ENCODE data around the gene MYT1.
"Not testable (repeated sequence)": the region's sequence is repeated elsewhere in the genome, so short reads cannot be mapped to it uniquely, and the experiment has no call there.

Gene MYT1

DNA sequence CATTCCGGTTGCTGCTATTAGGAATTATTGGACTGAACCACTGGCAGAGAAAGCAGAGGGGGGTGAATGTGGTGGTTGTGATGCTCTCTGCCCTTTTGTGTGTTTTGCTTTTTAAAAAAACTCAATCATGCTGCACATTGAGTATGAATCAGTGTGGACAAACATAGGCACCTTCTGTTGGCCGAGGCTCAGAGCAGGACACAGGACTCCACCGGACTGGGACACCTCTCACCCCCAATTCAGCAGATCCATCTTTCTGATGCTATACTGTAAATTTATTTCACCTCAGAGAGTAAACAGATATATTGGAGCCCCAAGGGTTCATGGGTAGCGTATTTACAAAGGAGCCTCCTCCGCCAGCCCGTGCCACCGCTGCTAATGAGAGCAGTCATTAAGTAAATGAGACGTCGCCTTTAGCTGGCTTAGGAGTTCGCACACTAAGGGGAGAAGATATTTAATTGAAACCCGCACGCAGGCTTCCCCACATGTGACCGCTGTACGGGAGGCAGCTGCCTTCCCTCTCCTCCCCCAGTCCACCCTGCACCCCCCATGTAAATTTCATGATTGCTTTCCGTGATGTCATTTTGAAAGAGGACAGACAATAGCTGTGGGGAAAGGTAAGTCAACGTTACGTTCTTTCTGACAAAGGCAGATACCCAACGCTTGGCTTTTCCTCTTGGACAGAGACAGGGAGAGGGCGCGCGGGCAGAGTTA is at the start of gene MYT1:
MYT1 (plus strand) TSS at position 330 of the 714 bp plus-strand sequence. CDS start 34,410 bp downstream, outside the sequence.
- DNase-seq (ENCODE audit: low read depth in 1 of 2, low spot score in 1 of 2) = no peak

DNA sequence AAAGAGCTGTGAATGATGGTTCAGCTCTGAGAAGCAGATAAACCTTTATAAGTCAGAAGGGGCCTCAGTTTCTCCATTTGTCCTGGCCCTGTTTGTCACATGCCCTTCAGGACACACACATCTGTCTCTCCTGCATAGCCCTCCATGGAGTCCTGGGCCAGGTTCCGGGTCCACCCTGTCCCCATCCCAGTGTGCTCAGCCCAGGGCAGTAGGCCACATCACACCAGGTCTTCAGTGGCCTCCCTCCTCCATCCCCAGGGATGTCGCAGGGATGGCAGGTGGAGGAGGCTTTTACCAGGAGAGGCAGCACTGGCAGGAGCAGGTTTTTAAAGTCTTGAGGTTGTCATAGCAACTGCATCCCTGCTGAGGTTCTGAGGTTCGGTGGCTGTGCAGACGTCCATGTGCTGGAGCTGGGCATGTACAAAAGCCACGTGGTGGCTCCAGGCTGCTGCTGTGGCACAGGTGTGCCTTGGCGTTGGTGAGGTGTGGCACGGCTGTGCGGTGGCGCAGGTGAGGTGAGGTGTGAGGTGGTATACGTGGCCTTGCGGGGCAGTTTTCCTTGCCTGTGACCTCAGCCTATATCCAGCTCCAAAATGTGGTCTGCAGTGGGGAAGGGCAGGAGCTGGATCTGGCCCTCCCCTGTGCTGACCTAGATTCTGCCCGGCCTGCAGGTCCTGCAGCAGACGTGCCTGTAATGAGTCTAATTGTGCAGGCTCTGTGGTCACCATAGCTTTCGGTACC is 48.9 kb upstream of the MYT1 start:
- DNase-seq (ENCODE audit: low read depth in 1 of 2, low spot score in 1 of 2) = peak in 1 of 2 donors; percentile 3

DNA sequence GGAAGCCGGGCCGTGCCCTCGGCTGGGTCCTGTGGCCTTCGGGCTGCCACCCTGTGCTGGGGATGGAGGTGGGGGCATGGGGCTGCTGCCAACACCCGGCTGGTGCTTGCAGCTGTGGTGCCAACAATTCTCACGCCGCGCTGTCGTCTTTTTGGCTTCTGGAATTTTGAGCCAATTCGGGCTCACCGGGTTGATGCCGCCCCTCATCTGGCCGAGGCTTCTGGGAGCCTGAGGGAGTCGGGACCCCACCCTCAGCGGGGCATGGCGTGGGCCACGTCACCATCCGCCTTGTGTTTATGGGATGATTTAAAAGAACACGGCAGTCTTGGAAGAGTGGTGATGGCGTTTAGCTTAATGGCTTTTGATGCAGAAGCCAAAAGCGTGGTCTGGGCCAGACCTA is 48.2 kb upstream of the MYT1 start:
- DNase-seq (ENCODE audit: low read depth in 1 of 2, low spot score in 1 of 2) = peak in 1 of 2 donors; percentile 2

DNA sequence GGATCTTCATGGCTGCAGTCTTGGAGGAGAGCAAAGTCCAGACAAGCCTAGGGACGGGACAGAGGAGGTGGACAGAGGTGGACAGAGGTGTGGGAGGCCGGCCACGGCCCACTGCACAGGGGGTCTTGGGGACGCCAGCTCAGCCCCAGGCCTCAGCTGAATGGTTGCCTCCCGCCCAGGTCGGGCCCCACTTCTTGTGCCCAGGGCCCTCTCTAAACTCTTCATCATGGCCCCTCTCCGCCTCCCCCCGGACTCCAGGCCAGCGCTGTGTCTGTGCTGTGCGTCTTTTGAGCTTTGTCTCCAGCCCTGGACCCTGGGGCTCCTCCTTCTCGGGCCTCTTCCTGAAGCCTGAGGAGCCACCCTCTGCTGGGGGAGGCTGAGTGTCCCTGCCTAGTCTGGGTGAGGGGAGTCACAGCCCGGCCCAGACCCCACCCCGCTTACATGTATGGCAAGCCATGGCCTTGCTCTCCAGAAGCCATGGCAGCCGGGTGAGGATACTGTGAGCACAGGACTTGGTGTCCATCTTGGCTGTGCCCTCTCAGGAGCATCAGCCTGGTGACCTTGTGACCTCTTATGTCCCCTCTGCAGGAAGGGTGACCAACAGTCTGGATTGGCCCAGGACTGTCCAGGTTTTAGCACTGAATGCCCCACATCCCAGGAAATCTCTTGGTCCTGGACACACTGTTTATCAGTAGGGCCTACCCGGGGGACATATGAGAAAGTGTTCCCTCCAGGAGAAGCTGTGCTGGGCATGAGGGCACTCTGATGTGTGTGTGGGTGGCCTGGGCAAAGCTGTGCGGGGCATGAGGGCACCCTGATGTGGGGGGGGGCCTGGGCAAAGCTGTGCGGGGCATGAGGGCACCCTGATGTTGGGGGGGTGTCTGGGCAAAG is 47.5 kb upstream of the MYT1 start:
- DNase-seq (ENCODE audit: low read depth in 1 of 2, low spot score in 1 of 2) = peak in 1 of 2 donors; percentile 3

DNA sequence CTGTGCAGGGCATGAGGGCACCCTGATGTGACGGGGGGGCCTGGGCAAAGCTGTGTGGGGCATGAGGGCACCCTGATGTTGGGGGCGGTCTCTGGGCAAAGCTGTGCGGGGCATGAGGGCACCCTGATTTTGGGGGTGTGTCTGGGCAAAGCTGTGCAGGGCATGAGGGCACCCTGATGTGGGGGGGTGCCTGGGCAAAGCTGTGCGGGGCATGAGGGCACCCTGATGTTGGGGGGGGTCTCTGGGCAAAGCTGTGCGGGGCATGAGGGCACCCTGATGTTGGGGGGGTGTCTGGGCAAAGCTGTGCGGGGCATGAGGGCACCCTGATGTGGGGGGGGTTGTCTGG is 46.8 kb upstream of the MYT1 start:
- not testable (repeated sequence) for DNase-seq (ENCODE audit: low read depth in 1 of 2, low spot score in 1 of 2)

DNA sequence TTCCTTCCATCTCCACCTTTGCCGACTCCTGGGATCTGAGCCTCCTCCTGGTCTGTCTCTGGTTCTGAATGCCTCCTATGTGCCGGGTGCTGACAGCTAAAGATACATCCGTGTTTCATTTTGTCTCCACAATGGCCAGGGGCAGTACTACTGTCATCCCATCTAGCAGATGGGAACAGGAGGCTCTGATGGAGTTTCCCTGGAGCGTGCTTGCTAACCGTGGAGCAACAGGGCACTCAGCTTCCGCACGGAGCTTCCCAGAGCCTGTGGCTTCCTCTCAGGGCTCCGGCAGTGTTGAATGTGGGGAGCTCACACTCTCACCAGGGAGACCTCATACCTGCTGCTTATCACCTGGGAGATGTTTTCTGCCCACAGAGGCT is 45.0 kb upstream of the MYT1 start:
- no peak for DNase-seq (ENCODE audit: low read depth in 1 of 2, low spot score in 1 of 2)

DNA sequence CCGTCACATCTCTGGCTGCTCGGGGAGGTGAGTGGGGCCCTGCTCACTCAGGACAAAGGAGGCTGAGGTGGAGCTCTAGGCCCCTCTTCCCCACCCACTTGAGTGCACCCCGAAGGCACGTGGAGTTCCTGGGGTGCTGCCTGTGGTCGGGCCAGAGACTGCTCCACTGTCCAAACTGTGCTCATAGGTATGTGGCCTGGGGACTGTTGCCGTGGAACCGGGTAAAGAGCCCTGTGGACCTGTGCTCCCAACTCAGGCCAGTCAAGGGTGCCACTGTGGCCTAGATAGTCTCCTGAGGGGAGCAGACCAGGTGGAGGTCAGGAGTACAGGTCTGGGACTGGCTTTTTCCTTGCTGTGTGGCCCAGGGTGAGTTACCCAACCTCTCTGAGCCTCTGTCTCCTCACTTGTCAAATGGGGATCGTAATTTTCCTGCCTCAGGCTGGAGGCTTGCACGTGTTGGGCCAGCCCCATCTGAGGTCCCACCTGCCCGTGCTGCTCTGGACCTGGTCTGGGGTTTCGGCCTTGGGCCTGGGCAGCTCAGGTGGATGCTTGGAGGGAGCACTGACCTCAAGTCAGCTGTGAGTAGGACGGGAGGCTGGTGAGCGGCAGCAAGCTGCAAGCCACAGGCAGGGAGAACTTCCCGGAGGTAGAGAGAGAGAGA is 44.4 kb upstream of the MYT1 start:
- peak in 1 of 2 donors; percentile 3 for DNase-seq (ENCODE audit: low read depth in 1 of 2, low spot score in 1 of 2)

DNA sequence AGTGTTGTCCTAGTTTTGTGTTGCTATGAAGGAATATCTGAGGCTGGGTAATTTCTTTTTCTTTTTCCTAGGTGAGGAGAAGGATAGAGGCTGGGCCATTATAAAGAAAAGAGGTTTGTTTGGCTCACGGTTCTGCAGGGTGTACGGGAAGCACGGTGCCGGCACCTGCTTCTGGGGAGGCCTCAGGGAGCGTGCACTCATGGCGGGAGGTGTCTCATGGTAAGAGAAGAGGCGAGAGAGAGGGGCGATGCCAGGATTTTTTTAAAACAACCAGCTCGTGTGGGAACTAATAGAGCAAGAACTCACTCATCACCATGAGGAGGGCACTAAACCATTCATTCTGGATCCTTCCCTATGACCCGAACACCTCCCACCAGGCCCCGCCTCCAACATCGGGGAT is 42.7 kb upstream of the MYT1 start:
- no peak for DNase-seq (ENCODE audit: low read depth in 1 of 2, low spot score in 1 of 2)

DNA sequence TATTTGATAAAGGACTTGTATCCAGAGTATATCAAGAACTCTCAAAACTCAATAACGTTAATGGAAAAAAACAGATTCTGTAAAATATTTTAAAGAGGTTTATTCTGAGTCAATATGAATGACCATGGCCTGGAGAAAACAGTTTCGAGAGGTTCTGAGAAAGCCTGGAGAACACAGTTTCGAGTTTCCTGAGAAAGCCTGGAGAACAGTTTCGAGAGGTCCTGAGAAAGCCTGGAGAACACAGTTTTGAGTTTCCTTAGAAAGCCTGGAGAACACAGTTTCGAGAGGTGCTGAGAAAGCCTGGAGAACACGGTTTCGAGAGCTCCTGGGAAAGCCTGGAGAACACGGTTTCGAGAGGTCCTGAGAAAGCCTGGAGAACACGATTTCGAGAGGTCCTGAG is 41.3 kb upstream of the MYT1 start:
- not testable (repeated sequence) for DNase-seq (ENCODE audit: low read depth in 1 of 2, low spot score in 1 of 2)

DNA sequence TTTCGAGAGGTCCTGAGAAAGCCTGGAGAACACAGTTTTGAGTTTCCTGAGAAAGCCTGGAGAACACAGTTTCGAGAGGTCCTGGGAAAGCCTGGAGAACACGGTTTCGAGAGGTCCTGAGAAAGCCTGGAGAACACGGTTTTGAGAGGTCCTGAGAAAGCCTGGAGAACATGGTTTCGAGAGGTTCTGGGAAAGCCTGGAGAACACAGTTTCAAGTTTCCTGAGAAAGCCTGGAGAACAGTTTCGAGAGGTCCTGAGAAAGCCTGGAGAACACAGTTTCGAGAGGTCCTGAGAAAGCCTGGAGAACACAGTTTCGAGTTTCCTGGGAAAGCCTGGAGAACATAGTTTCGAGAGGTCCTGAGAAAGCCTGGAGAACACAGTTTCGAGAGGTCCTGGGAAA is 40.7 kb upstream of the MYT1 start:
- DNase-seq (ENCODE audit: low read depth in 1 of 2, low spot score in 1 of 2) = not testable (repeated sequence)

DNA sequence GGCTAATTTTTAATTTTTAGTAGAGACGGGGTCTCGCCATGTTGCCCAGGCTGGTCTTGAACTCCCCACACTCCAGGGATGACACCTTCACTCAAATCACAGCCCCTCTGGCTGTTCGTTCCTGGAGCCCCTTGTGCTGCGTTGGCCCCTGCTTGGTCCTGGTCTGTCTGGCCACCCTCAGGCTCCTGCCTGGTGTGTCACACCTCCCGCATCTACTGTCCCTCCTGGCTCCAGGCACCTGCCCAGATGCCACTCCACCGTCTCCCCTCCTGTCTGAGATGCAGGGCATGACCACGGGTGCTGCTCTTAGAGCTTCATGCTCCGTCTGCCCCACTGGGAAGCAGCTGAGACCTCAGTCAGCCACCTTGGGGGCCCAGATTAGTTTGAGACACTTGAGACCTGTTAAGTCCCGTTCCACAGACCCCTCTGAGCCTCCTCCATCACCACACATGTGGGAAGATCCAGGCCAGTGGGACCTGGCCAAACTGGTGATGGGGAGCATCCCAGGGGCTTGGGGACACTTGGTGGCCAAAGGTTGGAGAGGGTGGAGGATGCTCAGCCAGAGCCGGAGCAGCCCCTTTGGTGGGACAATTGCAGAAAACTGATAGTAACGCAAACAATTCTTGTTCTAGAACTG is 35.0 kb upstream of the MYT1 start:
- no peak for DNase-seq (ENCODE audit: low read depth in 1 of 2, low spot score in 1 of 2)

DNA sequence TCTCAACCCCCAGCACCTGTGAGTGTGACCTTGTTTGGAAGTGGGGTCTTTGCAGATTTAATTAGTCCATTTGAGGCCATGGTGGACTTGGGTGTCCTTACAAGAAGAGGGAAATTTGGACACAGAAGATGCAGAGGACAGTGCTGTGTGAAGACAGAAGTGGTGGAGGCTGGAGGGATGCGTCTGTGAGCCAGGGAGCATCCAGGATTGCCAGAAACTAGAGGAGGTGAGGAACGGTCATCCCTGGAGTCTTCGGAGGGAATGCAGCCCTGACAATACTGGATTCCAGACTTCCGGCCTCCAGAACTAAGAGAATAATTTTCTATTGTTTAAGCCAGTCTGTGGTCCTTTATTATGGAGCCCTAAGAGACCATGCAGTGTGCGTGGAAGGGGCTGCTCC is 34.0 kb upstream of the MYT1 start:
- DNase-seq (ENCODE audit: low read depth in 1 of 2, low spot score in 1 of 2) = no peak

DNA sequence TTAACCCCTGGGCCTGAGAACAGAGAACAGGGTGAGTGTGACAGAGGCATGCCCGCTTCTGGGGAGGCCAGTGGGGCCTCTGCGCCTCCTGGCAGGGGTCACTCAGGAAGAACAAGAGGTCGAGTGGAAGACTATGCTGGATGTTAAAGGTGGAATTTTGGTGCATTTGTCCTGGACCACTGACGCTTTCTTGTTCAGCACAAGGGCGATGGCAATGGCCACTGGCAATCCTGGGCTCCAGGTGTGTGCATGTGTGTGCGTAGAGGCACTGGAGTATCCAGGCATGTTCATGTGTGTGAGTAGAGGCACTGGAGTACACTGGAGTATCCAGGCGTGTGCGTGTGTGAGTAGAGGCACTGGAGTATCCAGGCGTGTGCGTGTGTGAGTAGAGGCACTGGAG is 33.4 kb upstream of the MYT1 start:
- no peak for DNase-seq (ENCODE audit: low read depth in 1 of 2, low spot score in 1 of 2)

DNA sequence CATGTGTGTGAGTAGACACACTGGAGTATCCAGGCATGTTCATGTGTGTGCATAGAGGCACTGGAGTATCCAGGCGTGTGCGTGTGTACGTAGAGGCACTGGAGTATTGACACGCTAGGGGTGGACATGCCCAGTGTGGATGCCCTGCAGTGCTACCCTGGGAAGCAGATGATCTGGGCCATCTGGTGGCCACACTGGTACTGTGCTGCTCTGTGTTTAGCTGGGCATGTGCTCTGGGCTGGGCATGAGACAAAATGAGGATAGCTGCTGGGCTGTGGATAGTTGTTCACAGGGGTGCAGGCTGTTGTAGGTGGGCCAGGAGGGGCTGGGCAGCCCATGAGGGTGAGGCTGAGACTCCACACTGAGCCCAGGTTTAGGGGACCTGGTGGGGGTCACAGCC is 32.8 kb upstream of the MYT1 start:
- DNase-seq (ENCODE audit: low read depth in 1 of 2, low spot score in 1 of 2) = no peak

DNA sequence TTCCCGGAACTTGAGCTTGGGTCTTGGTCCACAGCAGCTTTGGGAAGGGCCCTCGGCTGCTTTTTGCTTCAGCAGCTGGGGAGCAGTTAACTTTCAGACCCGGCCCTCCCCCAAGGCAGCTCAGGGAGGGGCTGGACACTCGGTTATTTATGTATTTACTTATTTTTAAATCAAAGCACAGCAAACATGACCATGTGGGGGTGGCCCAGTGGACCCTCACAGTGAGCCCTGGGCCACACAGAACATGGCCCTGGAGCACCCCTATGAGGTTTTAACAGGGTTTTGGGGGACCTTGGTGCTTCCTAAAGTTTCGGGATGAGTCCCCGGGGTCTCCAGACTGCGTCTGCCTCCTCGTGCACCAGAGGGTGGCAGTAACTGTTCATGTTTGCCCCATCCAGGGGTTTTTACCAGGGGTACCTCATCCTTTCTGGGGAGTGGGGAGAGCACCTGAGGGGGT is 30.3 kb upstream of the MYT1 start:
- DNase-seq (ENCODE audit: low read depth in 1 of 2, low spot score in 1 of 2) = no peak

DNA sequence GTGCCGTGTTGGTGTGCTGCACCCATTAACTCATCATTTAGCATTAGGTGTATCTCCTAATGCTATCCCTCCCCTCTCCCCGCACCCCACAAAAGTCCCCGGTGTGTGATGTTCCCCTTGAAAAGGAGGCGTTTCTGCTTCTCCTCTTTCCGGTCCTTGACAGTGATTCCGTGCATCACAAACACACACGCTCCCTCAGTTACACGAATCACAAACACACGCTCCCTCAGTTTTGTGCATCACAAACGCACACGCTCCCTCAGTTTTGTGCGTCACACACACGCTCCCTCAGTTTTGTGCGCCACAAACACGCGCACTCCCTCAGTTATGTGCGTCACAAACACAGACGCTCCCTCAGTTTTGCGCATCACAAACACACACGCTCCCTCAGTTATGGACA is 29.5 kb upstream of the MYT1 start:
- DNase-seq (ENCODE audit: low read depth in 1 of 2, low spot score in 1 of 2) = not testable (repeated sequence)

DNA sequence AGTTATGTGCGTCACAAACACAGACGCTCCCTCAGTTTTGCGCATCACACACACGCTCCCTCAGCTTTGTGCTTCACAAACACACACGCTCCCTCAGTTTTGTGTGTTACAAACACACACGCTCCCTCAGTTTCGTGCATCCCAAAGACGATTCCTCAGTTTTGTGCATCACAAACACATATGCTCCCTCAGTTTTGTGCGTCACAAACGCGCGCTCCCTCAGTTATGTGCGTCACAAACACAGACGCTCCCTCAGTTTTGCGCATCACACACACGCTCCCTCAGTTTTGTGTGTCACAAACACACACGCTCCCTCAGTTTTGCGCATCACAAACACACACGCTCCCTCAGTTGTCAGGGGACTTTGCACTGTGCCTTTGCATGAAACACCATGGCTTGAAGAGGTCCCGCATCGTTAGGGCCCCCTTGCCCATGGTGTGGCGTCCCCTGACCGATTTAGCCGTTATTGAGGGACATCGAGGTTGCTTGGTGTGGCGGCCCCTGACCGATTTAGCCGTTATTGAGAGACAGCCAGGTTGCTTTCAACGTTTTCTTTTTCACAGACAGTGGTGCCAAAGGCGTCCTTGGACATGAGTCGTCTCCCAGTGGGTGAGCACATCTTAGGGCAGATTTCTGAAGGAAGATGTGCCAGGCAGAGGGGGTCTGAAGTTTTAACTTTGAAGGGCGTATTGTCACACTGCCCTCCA is 28.1 kb upstream of the MYT1 start:
- no peak for DNase-seq (ENCODE audit: low read depth in 1 of 2, low spot score in 1 of 2)

DNA sequence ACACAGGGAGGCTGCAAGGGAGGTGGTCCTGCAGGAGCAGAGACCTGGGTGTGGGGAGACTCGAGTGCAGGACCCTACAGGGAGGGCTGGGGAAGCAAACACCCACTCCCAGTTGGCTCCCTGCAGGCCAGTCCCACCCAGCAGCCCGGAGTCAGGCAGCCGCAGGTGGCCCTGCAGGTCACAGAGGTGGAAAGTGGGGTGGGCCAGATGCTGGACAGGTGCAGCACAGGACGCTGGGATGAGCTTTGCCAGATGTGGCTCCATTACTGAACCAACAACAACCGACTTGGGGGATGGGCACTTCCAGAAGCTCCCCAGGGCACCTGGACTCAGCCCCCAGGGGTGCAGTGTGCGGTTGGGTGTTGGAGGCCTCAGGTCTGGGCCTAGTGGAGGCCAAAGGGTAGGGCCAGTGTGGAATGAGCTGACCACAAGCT is 26.6 kb upstream of the MYT1 start:
- no peak for DNase-seq (ENCODE audit: low read depth in 1 of 2, low spot score in 1 of 2)

DNA sequence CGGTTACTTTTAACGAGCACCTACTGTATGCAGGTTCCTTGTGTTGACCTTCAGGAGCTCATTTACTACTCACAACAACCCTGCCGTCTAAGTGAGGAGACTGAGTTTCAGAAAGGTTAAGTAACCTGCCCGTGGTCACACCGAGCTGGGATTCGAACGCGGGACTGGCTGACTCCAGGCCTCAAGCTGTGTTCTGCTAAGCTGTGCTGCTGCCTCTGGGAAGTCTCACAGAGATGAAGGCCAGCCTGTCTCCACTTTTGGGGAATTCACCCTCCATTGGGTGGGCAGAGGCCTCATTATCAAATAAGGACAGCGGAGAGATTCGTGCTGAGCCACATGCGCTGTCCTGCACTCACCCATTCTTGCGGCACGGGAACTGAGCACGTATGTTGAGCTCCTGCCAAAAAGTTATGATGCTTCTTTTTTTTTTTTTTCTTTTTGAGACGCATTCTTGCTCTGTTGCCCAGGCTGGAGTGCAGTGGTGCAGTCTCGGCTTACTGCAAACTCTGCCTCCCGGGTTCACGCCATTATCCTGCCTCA is 25.9 kb upstream of the MYT1 start:
- no peak for DNase-seq (ENCODE audit: low read depth in 1 of 2, low spot score in 1 of 2)
